DMS153 treated with DMSO at 0.1 percent for 48 hours (cell line): ENCODE measurements around the gene ERC2.

Experiments
- DNase-seq: peaks from one replicate; lab custom pipeline; 2025; ENCODE audit not compliant: unreplicated experiment; lab: John Stamatoyannopoulos, UW

Gene ERC2

GRCh38 chr3:56192001-56192400 is 276.3 kb downstream of the ERC2 start:
- DNase-seq: no peak

GRCh38 chr3:56190771-56191305 is 277.4 kb downstream of the ERC2 start:
- no peak for DNase-seq

DNA sequence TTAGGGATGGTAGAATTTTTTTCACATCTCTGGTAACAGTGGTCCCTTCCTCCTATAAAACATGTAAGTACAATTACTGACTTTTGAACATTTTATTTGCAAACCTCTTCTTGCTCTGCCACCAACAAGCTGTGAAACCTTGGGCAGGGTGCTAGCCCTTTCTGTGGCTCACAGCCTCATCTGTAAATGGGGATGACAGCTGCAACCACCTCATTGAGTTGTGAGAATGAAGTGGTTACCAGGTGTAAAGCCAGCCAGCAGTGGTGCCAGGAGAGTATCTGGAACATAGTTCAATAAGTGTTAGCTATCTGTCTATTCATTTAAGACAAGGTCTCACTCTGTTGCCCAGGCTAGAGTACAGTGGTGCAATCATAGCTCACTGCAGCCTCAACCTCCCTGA is 278.1 kb downstream of the ERC2 start:
- no peak for DNase-seq

DNA sequence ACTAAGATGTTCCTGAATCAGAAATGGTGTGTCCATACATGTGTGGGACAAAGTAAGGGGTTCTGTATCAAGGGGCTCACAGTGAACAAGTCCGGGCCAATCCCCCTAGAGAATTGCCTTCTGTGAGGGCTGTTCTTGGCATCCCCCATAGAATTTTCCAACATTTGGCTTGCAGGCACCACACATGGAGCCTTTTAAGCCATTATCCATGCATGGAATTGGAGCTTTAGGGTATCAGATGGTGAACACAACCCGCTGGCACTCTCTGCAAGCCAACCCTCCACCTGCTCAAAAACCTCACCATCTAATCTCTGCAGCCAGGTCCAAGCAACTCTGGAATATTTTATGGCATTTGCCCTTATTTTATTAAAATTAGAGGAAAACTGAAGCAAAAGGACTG is 278.7 kb downstream of the ERC2 start:
- DNase-seq: no peak

- DNase-seq: no peak
These were observed 280.1 kb downstream of the ERC2 start for GRCh38 chr3:56188201-56188600.

GRCh38 chr3:56187051-56187450 is 281.2 kb downstream of the ERC2 start:
- no peak for DNase-seq

GRCh38 chr3:56185827-56186226 is 282.4 kb downstream of the ERC2 start:
- DNase-seq: no peak

DNA sequence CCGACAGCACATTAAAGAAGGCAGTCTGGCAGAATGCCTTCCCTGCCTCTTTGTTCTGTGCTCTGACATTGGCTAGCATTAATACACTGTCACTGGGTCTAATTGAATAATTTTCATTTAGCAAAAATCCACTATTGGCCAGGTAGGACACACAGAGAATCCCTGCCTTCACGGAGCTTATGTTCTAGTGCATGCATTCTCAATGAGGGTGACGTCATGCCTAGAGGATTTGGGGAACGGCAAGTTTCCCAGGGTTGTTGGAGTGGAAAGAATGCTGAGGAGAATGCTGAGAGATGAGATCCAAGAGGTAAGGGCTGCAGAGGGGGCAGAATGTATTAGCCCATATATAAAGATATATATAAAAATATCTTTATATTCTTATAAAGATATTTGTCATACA is 284.7 kb downstream of the ERC2 start:
- no peak for DNase-seq

GRCh38 chr3:56180433-56180832 is 287.8 kb downstream of the ERC2 start:
- DNase-seq: no peak

GRCh38 chr3:56173601-56174000 is 294.7 kb downstream of the ERC2 start:
- DNase-seq: no peak

- no peak for DNase-seq
These were observed 303.8 kb downstream of the ERC2 start for GRCh38 chr3:56164436-56164835.

- no peak for DNase-seq
These were observed 310.4 kb downstream of the ERC2 start for GRCh38 chr3:56157693-56158362.

- DNase-seq: no peak
These were observed 314.0 kb downstream of the ERC2 start for GRCh38 chr3:56154297-56154696.

GRCh38 chr3:56147354-56147753 is 320.9 kb downstream of the ERC2 start:
- DNase-seq: no peak

GRCh38 chr3:56145410-56145809 is 322.9 kb downstream of the ERC2 start:
- no peak for DNase-seq

GRCh38 chr3:56144805-56145204 is 323.5 kb downstream of the ERC2 start:
- DNase-seq: no peak

- DNase-seq: no peak
These were observed 330.9 kb downstream of the ERC2 start for GRCh38 chr3:56137415-56137814.

- DNase-seq: no peak
These were observed 331.8 kb downstream of the ERC2 start for GRCh38 chr3:56136514-56136913.

DNA sequence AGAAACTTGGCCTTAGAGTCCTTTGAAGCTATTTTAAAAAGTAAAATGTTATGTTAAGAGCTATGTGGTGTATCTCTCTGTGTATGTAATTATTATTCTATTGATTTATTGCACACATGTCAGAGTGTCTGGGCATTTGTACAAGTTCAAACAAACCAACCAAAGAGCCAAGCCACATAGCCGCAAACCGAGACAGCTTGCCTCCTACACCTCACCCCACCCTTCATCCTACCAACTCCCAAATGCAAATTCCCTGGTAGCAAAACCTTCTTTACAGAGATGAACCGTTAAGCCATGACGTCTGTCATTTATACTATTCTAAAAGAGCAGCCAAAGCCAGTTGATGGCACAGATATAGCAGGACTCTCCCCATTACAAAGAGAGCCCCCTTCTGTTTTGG is 332.3 kb downstream of the ERC2 start:
- no peak for DNase-seq

- DNase-seq: no peak
These were observed 334.8 kb downstream of the ERC2 start for GRCh38 chr3:56133423-56133822.

DNA sequence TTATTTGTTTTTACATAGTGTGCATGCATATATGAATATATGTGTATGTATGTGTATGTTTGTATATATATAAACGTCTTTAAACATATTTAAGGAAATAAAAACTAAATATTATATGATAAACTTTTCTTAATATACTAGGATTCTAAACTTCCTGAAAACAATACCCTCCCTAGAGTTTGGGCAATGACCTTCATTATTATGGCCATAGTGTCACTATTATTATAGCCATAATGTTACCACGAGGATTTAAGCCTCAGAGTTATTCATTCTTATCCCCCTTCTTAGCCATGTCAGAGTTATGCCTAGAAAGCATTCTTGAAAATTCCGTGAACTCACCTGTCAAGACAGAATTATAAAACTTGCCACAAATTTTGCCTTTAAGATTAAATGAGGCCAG is 335.5 kb downstream of the ERC2 start:
- DNase-seq: no peak

DNA sequence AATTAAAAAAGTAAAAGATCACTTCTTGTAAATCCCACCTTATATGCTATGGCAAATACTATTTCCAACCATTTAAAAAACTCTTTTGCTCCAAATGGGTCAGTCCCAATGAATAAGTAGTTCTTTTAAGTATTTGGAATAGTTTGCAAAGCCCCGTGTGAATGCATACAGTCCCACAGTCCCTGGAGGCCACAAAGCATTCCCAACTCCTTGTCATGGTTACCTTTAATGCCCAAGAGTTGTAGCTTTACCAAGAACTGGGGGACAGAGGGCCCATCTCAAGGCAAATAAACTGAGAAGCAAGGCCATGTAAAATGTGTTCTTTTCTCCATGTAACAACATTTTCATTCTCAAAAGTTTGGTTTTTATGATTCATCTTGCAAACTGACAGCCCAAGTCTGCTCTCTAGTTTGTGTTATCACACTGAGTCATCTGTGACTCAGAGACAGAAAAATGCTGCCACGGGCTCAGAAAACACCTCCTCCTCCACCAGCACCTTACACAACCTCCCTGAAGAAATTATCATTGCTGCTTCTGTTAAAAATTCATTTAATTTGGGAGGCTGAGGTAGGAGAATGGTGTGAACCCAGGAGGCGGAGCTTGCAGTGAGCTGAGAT is 336.2 kb downstream of the ERC2 start:
- DNase-seq: no peak

- no peak for DNase-seq
These were observed 338.2 kb downstream of the ERC2 start for GRCh38 chr3:56130036-56130435.
